CD14-positive monocyte (primary cell): Measurements from ENCODE around the gene ARHGEF11. TPM values are rescaled to one million over a fixed set of nuclear protein-coding genes. Genes with fewer than 3 reads are reported as not detected.

Experiments used
- DNase-seq, 3 donors: peaks; one replicate each; pipeline ENCODE4 v3.0.0-alpha.2; 2011 to 2022
- H2AFZ ChIP-seq: 2 replicates; pipeline ENCODE4 v1.6.0; 2012; ENCODE audit warnings: mild to moderate bottlenecking, low read depth, low read length, inconsistent platforms; ENCODE audit not compliant: insufficient read depth, poor library complexity, severe bottlenecking
- H3K27ac ChIP-seq, 2 donors: 1 replicate in 1 of 2; 2 replicates in 1 of 2; pipeline ENCODE4 v1.5.1; 2012 to 2013; ENCODE audit warnings: low read length in 2 of 2, control low read depth in 1 of 2, inconsistent platforms in 1 of 2, low read depth in 1 of 2, mild to moderate bottlenecking in 1 of 2
- H3K27me3 ChIP-seq, 2 donors: one replicate each; pipeline versions ENCODE4 v1.6.0 to v1.6.1; 2011 to 2013; ENCODE audit warnings: low read length in 2 of 2; ENCODE audit not compliant: control insufficient read depth in 2 of 2, insufficient read depth in 2 of 2
- H3K36me3 ChIP-seq, 2 donors: replicated peaks in 1 of 2; 1 replicate in 1 of 2; 2 replicates in 1 of 2; pipeline versions ENCODE4 v1.5.1 to v1.6.1; 2012 to 2013; ENCODE audit warnings: low read length in 2 of 2, control low read depth in 1 of 2, inconsistent platforms in 1 of 2, mild to moderate bottlenecking in 1 of 2; ENCODE audit not compliant: insufficient read depth in 2 of 2, control insufficient read depth in 1 of 2
- H3K4me1 ChIP-seq, 2 donors: 1 replicate in 1 of 2; 2 replicates in 1 of 2; pipeline versions ENCODE4 v1.5.1 to v1.6.1; 2012 to 2013; ENCODE audit warnings: low read length in 2 of 2, control low read depth in 1 of 2, inconsistent platforms in 1 of 2, mild to moderate bottlenecking in 1 of 2, moderate library complexity in 1 of 2; ENCODE audit not compliant: insufficient read depth in 2 of 2, control insufficient read depth in 1 of 2
- H3K4me2 ChIP-seq: replicated peaks from 2 replicates; pipeline ENCODE3; 2012; ENCODE audit warnings: low read length, moderate library complexity, mild to moderate bottlenecking; ENCODE audit not compliant: poor library complexity, severe bottlenecking; ENCODE audit errors: extremely low read depth
- H3K4me3 ChIP-seq, 3 experiments: fragments of 200-600 bp in 1 of 3; sonication (generic) in 1 of 3; replicated peaks in 1 of 3; 1 replicate in 2 of 3; 2 replicates in 1 of 3; pipeline ENCODE4 v1.5.1; 2011 to 2013; ENCODE audit warnings: low read length in 3 of 3, mild to moderate bottlenecking in 3 of 3, control low read depth in 2 of 3, low read depth in 2 of 3, inconsistent platforms in 1 of 3, moderate library complexity in 1 of 3
- H3K79me2 ChIP-seq: 2 replicates; pipeline ENCODE4 v1.6.0; 2012; ENCODE audit warnings: mild to moderate bottlenecking, control low read depth, inconsistent platforms, low read length, moderate library complexity; ENCODE audit not compliant: insufficient read depth
- H3K9ac ChIP-seq: 2 replicates; pipeline ENCODE4 v1.6.0; 2017; ENCODE audit warnings: low read length, mild to moderate bottlenecking; ENCODE audit not compliant: insufficient read depth, poor library complexity, severe bottlenecking
- H3K9me3 ChIP-seq, 2 donors: replicated peaks in 1 of 2; 1 replicate in 1 of 2; 2 replicates in 1 of 2; pipeline versions ENCODE4 v1.5.1 to v1.6.1; 2012 to 2013; ENCODE audit warnings: low read length in 2 of 2, control low read depth in 1 of 2; ENCODE audit not compliant: control insufficient read depth in 1 of 2, insufficient read depth in 1 of 2
- H4K20me1 ChIP-seq: 2 replicates; pipeline ENCODE4 v1.6.0; 2012; ENCODE audit warnings: mild to moderate bottlenecking, low read length, control low read depth, moderate library complexity; ENCODE audit not compliant: insufficient read depth
- H3K27ac Mint-ChIP-seq, 7 donors: one replicate each; pipeline ENCODE4 v1.8.0; 2020; ENCODE audit warnings: mild to moderate bottlenecking in 7 of 7, mixed read lengths in 7 of 7, moderate library complexity in 6 of 7, inconsistent platforms in 2 of 7
- H3K27me3 Mint-ChIP-seq, 3 donors: one replicate each; pipeline ENCODE4 v1.8.0; 2021 to 2022; ENCODE audit warnings: low read depth in 3 of 3, mild to moderate bottlenecking in 3 of 3, mixed read lengths in 3 of 3, moderate library complexity in 3 of 3, inconsistent platforms in 1 of 3
- H3K36me3 Mint-ChIP-seq, 2 donors: one replicate each; pipeline ENCODE4 v1.8.0; 2020; ENCODE audit warnings: mixed read lengths in 2 of 2, inconsistent platforms in 1 of 2, mild to moderate bottlenecking in 1 of 2
- H3K4me1 Mint-ChIP-seq: one replicate; pipeline ENCODE4 v1.8.0; 2020; ENCODE audit warnings: mild to moderate bottlenecking, mixed read lengths
- H3K4me3 Mint-ChIP-seq, 2 donors: one replicate each; pipeline ENCODE4 v1.8.0; 2020; ENCODE audit warnings: mild to moderate bottlenecking in 2 of 2, mixed read lengths in 2 of 2, moderate library complexity in 1 of 2
- H3K9me3 Mint-ChIP-seq, 7 donors: one replicate each; pipeline ENCODE4 v1.8.0; 2020 to 2022; ENCODE audit warnings: mixed read lengths in 7 of 7, mild to moderate bottlenecking in 6 of 7, moderate library complexity in 6 of 7, inconsistent platforms in 2 of 7
- CTCF ChIP-seq: fragments of 200-600 bp; IDR thresholded peaks from one replicate; pipeline ENCODE4 v1.8.0; 2022; ENCODE audit warnings: antibody characterized with exemption, mild to moderate bottlenecking
- WGBS: methylation state at CpG from one replicate; pipeline ENCODE4 v1.1.5; 2013; ENCODE audit warnings: missing lambda C conversion rate; ENCODE audit not compliant: insufficient coverage; 5-methylcytosine and 5-hydroxymethylcytosine counted together
- intact Hi-C, 2 donors: fragments of 100-400 bp; cut with micrococcal nuclease; formaldehyde crosslinking; loops; one replicate each; pipeline versions ENCODE4 v1.15.0 to v1.15.1; 2023
- polyA plus RNA-seq, 3 donors: library from polyadenylated mRNA; depleted of rRNA in 1 of 3; unstranded in 2 of 3; stranded (reverse) in 1 of 3; fragments of 300-500 nt in 2 of 3; fragments of >200 nt in 1 of 3; fragmentation: Illumina TruSeq in 2 of 3; gene quantifications; 1 replicate in 2 of 3; 2 replicates in 1 of 3; pipeline ENCODE4 v1.2.3, GENCODE V29; 2012 to 2021

The ARHGEF11 gene
- polyA plus RNA-seq, 3 donors: 17.0 to 78.5 (median 17.7) TPM

GRCh38 chr1:156957634-156958033 is 87.9 kb downstream of the ARHGEF11 start:
- H3K4me1 ChIP-seq: peaks cover 12 to 13% of the 10 kb centered on the region in 2 donors
- no peak overlapping the region for H2AFZ ChIP-seq
- no peak overlapping the region for H3K27ac ChIP-seq
- peaks cover 6% of the 10 kb centered on the region for H3K79me2 ChIP-seq
- Mint-ChIP-seq H3K4me3 (no peak overlapping the region), H3K36me3 (peaks cover 93 to 96% of the 10 kb centered on the region in 2 donors), H3K27ac (peak overlapping the region in 2 of 7 donors; percentile 8 to 34), H3K9me3 (no peaks in the 10 kb centered on the region), H3K4me1 (peaks cover 12% of the 10 kb centered on the region), H3K27me3 (no peaks in the 10 kb centered on the region)
- 100% methylated on average over 1 of the region's 3 CpGs for WGBS
- no peak overlapping the region for H3K4me2 ChIP-seq
- no peak overlapping the region for H3K4me3 ChIP-seq
- intact Hi-C loops: no loop called here
- no peak overlapping the region for H3K9ac ChIP-seq
- no peak for DNase-seq
- no peak for TF ChIP-seq CTCF
- peaks cover 15% of the 10 kb centered on the region for H4K20me1 ChIP-seq
- H3K27me3 ChIP-seq: no peaks in the 10 kb centered on the region
- no peaks in the 10 kb centered on the region for H3K9me3 ChIP-seq
- peaks cover 84 to 97% of the 10 kb centered on the region in 2 donors for H3K36me3 ChIP-seq

GRCh38 chr1:156956333-156956732 is 89.2 kb downstream of the ARHGEF11 start:
- no peaks in the 10 kb centered on the region for H3K79me2 ChIP-seq
- H3K27ac ChIP-seq: no peak overlapping the region
- peaks cover 0 to under 1% of the 10 kb centered on the region in 2 donors for H3K4me1 ChIP-seq
- no peak for DNase-seq
- intact Hi-C loops: no loop called here
- H3K4me3 ChIP-seq: no peak overlapping the region
- no peak overlapping the region for H3K4me3 Mint-ChIP-seq
- no peaks in the 10 kb centered on the region for H3K27me3 Mint-ChIP-seq
- TF ChIP-seq CTCF: no peak
- H3K9me3 Mint-ChIP-seq: no peaks in the 10 kb centered on the region
- no peaks in the 10 kb centered on the region for H3K27me3 ChIP-seq
- peak overlapping the region in 1 of 7 donors; percentile 8 for H3K27ac Mint-ChIP-seq
- H2AFZ ChIP-seq: no peak overlapping the region
- H4K20me1 ChIP-seq: peaks cover 15% of the 10 kb centered on the region
- no peak overlapping the region for H3K9ac ChIP-seq
- peaks cover 96 to 97% of the 10 kb centered on the region in 2 donors for H3K36me3 Mint-ChIP-seq
- H3K4me2 ChIP-seq: no peak overlapping the region
- 100% methylated on average over 4 of the region's 10 CpGs for WGBS
- H3K4me1 Mint-ChIP-seq: peaks cover 2% of the 10 kb centered on the region
- no peaks in the 10 kb centered on the region for H3K9me3 ChIP-seq
- peaks cover 93 to 99% of the 10 kb centered on the region in 2 donors for H3K36me3 ChIP-seq
